OCI-LY1 (cell line): ENCODE results near the gene LCN15.
A peak's percentile ranks its signal among the peaks of the same experiment; 100 is the strongest.

Experiments
- EZH2 ChIP-seq: fragments of 200-600 bp; sonication (generic), shearing (Covaris generic); IDR thresholded peaks from 2 replicates; pipeline ENCODE4 v1.8.0; 2017; ENCODE audit warnings: borderline replicate concordance, mixed run types, mild to moderate bottlenecking, antibody characterized with exemption, low read length, moderate library complexity, mixed read lengths
- TF ChIP-seq, protein P1 (sequence below): fragments of 200-600 bp; sonication (generic), shearing (Covaris generic); IDR thresholded peaks from 2 replicates; pipeline ENCODE4 v1.5.1; 2017; ENCODE audit warnings: mild to moderate bottlenecking, antibody characterized with exemption, low read length, moderate library complexity, mixed read lengths

DNA sequence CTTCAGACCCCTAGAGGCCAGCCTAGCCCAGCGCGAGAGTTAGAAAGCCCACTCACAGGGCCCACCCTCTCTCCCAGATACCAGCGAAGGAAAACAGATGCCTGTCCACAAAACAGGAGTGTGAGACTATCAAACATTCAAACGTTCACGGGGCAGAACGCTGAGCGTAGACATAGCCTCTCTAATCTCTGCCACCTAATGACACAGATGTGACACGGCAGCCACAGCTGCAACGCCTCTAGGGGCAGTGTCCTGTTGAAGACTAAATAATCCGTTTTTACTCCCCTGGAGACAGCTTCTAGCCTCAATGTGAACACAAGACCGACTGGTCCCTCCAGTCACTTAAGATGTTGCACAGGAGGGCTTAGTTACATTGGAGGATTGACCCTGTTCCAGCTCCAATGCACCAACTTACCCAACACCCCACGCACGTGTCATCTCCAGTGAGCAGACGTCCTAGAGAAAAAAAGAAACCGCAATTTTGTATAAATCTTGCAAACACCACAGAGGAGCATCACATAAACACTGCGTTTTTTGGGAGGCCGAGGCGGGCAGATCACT is 37.6 kb downstream of the LCN15 start:
- no peak for TF ChIP-seq EZH2
- TF ChIP-seq, protein P1, sequence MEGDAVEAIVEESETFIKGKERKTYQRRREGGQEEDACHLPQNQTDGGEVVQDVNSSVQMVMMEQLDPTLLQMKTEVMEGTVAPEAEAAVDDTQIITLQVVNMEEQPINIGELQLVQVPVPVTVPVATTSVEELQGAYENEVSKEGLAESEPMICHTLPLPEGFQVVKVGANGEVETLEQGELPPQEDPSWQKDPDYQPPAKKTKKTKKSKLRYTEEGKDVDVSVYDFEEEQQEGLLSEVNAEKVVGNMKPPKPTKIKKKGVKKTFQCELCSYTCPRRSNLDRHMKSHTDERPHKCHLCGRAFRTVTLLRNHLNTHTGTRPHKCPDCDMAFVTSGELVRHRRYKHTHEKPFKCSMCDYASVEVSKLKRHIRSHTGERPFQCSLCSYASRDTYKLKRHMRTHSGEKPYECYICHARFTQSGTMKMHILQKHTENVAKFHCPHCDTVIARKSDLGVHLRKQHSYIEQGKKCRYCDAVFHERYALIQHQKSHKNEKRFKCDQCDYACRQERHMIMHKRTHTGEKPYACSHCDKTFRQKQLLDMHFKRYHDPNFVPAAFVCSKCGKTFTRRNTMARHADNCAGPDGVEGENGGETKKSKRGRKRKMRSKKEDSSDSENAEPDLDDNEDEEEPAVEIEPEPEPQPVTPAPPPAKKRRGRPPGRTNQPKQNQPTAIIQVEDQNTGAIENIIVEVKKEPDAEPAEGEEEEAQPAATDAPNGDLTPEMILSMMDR = peak; percentile 83
